Measurements from ENCODE around the gene TBX20.

Gene TBX20, protein sequence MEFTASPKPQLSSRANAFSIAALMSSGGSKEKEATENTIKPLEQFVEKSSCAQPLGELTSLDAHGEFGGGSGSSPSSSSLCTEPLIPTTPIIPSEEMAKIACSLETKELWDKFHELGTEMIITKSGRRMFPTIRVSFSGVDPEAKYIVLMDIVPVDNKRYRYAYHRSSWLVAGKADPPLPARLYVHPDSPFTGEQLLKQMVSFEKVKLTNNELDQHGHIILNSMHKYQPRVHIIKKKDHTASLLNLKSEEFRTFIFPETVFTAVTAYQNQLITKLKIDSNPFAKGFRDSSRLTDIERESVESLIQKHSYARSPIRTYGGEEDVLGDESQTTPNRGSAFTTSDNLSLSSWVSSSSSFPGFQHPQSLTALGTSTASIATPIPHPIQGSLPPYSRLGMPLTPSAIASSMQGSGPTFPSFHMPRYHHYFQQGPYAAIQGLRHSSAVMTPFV

DNA sequence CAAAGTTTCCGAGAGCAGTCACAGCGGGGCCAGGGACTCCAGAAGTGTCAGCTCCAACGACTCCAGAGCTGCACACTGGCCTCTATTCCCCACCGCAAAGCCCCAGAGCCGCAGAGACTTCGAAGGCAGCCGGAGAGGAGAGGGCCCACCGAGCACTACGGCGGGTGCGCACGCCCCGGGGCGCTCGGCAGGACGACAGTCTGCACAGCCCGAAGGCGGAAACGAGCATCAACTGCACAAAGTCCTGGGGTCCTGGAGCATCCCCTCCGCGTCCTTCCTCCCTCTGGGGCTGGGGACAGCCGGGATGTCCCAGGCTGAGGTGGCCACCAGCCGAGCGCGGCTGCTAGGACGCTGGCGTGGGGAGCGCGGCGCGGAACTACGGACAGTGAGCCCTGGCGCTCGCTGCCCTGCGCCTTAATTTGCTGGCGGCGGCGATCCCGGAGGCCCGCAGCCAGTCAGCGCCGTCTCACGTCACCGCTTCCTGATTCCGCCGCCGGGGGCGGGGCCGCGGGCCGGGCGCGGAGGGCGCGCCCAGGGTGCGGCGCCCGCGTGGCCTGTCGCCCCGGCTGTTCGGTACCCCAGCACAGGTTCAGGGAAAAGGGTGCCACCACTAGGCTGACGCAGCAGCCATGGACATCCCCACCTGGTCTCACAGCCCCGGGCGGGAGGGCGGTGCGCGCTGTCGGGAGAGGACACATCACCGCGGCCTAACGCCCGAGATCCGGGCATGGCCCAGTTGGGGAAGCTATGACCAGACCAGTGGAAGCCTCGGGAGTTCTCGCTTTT is at the start of gene TBX20:
TSS of gene TBX20 (minus strand) at position 391 of the 786 bp plus-strand sequence. CDS start 480 bp downstream, outside the sequence.
- H3K4me3 ChIP-seq (ENCODE audit: low read length), result no peak within 1 kb of the TSS
- no peak within 1 kb of the TSS for H2AFZ ChIP-seq (ENCODE audit: low read depth, low read length)
- no peaks in the 10 kb centered on the region for H3K4me1 ChIP-seq (ENCODE audit: low read length)
- H3K27me3 ChIP-seq (ENCODE audit: low read depth, low read length), result peaks cover 42% of the 10 kb centered on the region
- no peaks in the 10 kb centered on the region for H4K20me1 ChIP-seq (ENCODE audit: insufficient read depth, low read length)
- no peak within 1 kb of the TSS for H3K27ac ChIP-seq (ENCODE audit: low read length)
- TF ChIP-seq, protein P1, sequence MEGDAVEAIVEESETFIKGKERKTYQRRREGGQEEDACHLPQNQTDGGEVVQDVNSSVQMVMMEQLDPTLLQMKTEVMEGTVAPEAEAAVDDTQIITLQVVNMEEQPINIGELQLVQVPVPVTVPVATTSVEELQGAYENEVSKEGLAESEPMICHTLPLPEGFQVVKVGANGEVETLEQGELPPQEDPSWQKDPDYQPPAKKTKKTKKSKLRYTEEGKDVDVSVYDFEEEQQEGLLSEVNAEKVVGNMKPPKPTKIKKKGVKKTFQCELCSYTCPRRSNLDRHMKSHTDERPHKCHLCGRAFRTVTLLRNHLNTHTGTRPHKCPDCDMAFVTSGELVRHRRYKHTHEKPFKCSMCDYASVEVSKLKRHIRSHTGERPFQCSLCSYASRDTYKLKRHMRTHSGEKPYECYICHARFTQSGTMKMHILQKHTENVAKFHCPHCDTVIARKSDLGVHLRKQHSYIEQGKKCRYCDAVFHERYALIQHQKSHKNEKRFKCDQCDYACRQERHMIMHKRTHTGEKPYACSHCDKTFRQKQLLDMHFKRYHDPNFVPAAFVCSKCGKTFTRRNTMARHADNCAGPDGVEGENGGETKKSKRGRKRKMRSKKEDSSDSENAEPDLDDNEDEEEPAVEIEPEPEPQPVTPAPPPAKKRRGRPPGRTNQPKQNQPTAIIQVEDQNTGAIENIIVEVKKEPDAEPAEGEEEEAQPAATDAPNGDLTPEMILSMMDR (IDR thresholded peaks at IDR 0.05; ENCODE audit: low read depth, low read length), result no peak
- no peak for TF ChIP-seq EZH2phosphoT487 (IDR thresholded peaks at IDR 0.05; ENCODE audit: low read depth)
- no peak within 1 kb of the TSS for H3K9ac ChIP-seq (ENCODE audit: low read length)
- no peak within 1 kb of the TSS for H3K4me2 ChIP-seq (ENCODE audit: low read length)
- H3K9me3 ChIP-seq (ENCODE audit: insufficient read depth, low read length), result no peaks in the 10 kb centered on the region
- no peaks in the 10 kb centered on the region for H3K36me3 ChIP-seq (replicated peaks; ENCODE audit: low read depth, low read length)
- H3K79me2 ChIP-seq (ENCODE audit: low read length), result no peaks in the 10 kb centered on the region

DNA sequence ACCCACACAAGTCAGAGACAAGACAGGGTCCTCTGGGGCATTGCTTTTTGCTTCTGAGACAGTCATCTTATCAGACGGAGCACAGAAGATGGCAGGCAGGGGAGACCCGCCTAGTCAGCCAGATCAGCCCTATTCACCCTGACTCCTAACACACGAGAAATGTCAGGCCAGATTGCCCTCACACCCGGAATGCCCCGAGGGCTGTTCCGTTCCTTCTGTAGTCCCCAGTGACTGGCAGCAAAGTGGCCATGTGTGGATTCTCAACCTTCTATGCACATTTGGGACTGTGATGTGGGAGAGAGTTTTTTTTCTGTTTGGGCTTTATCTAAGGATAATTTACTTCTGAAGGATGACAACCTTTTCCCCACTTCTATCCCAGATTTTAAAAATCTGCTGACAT is 35.5 kb upstream of the TBX20 start:
- TF ChIP-seq EZH2phosphoT487 (IDR thresholded peaks at IDR 0.05; ENCODE audit: low read depth), result no peak
- TF ChIP-seq, protein P1 (IDR thresholded peaks at IDR 0.05; ENCODE audit: low read depth, low read length), result no peak
- Histone ChIP-seq H3K27me3 (ENCODE audit: low read depth, low read length) (peaks cover 21% of the 10 kb centered on the region), H3K79me2 (ENCODE audit: low read length) (no peaks in the 10 kb centered on the region), H3K4me2 (ENCODE audit: low read length) (no peak overlapping the region), H2AFZ (ENCODE audit: low read depth, low read length) (no peak overlapping the region), H3K36me3 (replicated peaks; ENCODE audit: low read depth, low read length) (no peaks in the 10 kb centered on the region), H3K4me1 (ENCODE audit: low read length) (no peaks in the 10 kb centered on the region), H4K20me1 (ENCODE audit: insufficient read depth, low read length) (no peaks in the 10 kb centered on the region), H3K4me3 (ENCODE audit: low read length) (no peak overlapping the region), H3K9ac (ENCODE audit: low read length) (no peak overlapping the region), H3K27ac (ENCODE audit: low read length) (no peak overlapping the region), H3K9me3 (ENCODE audit: insufficient read depth, low read length) (no peaks in the 10 kb centered on the region)

DNA sequence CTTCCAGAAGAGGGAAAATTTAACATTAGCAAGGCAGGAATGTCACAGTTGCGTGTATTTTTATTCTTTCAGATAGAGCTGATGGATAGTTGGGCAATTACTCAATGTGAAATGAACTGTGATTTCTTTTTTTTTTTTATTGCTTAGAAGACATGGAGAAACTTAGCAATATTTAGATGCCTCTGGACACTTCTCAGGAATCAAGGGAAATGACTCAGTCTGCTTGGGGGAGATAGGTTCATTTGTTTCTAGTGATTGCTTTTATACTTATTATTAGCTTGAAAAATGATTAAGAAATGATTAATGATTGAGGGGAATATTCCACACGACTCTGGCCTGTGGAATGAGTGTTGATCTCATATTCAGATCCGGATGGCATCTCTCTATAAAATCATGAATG is 33.1 kb upstream of the TBX20 start:
- H2AFZ ChIP-seq (ENCODE audit: low read depth, low read length), result no peak overlapping the region
- H3K36me3 ChIP-seq (replicated peaks; ENCODE audit: low read depth, low read length), result no peaks in the 10 kb centered on the region
- no peak overlapping the region for H3K9ac ChIP-seq (ENCODE audit: low read length)
- peaks cover 30% of the 10 kb centered on the region for H3K27me3 ChIP-seq (ENCODE audit: low read depth, low read length)
- H3K4me3 ChIP-seq (ENCODE audit: low read length), result no peak overlapping the region
- no peak overlapping the region for H3K4me2 ChIP-seq (ENCODE audit: low read length)
- H4K20me1 ChIP-seq (ENCODE audit: insufficient read depth, low read length), result no peaks in the 10 kb centered on the region
- H3K4me1 ChIP-seq (ENCODE audit: low read length), result no peaks in the 10 kb centered on the region
- H3K9me3 ChIP-seq (ENCODE audit: insufficient read depth, low read length), result no peaks in the 10 kb centered on the region
- no peaks in the 10 kb centered on the region for H3K79me2 ChIP-seq (ENCODE audit: low read length)
- no peak for TF ChIP-seq EZH2phosphoT487 (IDR thresholded peaks at IDR 0.05; ENCODE audit: low read depth)
- TF ChIP-seq, protein P1 (IDR thresholded peaks at IDR 0.05; ENCODE audit: low read depth, low read length), result no peak
- H3K27ac ChIP-seq (ENCODE audit: low read length), result no peak overlapping the region

DNA sequence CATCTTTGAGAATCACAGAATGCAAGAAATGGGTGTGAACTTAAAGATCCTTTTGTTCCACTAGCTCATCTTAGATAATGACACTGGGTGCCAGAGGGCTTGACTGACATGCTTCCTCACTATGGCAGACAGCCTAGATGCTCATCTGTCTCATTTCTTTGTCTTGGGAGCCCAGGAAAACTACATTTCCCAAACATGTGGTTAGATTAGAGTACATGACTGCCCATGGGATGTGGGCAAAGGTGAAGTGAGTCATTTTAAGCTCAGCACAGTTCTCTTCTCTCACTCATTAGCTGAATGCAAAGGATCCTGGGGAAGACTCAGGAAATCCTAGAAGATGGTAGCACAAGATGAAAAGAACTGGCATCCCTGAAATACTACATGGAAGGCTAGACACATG is 32.5 kb upstream of the TBX20 start:
- H3K4me3 ChIP-seq (ENCODE audit: low read length), result no peak overlapping the region
- H3K4me1 ChIP-seq (ENCODE audit: low read length), result no peaks in the 10 kb centered on the region
- H3K4me2 ChIP-seq (ENCODE audit: low read length), result no peak overlapping the region
- TF ChIP-seq EZH2phosphoT487 (IDR thresholded peaks at IDR 0.05; ENCODE audit: low read depth), result no peak
- TF ChIP-seq, protein P1 (IDR thresholded peaks at IDR 0.05; ENCODE audit: low read depth, low read length), result no peak
- H3K27ac ChIP-seq (ENCODE audit: low read length), result no peak overlapping the region
- no peaks in the 10 kb centered on the region for H3K79me2 ChIP-seq (ENCODE audit: low read length)
- no peak overlapping the region for H3K9ac ChIP-seq (ENCODE audit: low read length)
- H3K9me3 ChIP-seq (ENCODE audit: insufficient read depth, low read length), result no peaks in the 10 kb centered on the region
- H3K27me3 ChIP-seq (ENCODE audit: low read depth, low read length), result peaks cover 30% of the 10 kb centered on the region
- H3K36me3 ChIP-seq (replicated peaks; ENCODE audit: low read depth, low read length), result no peaks in the 10 kb centered on the region
- H4K20me1 ChIP-seq (ENCODE audit: insufficient read depth, low read length), result no peaks in the 10 kb centered on the region
- no peak overlapping the region for H2AFZ ChIP-seq (ENCODE audit: low read depth, low read length)

Data from OCI-LY3 (cell line).